Liver (tissue), 9 donors: ENCODE results near the gene AGMAT. TPM values are rescaled to one million over a fixed set of nuclear protein-coding genes. Genes with fewer than 3 reads are reported as not detected.
"Not testable (repeated sequence)": the region's sequence is repeated elsewhere in the genome, so short reads cannot be mapped to it uniquely, and the experiment has no call there.

Experiments
- DNase-seq: peaks from one replicate; pipeline ENCODE4 v3.0.0-alpha.2; 2017; ENCODE audit warnings: low spot score
- H3K27ac ChIP-seq, 2 donors: one replicate each; pipeline ENCODE4 v1.7.0; 2013; ENCODE audit warnings: inconsistent platforms in 2 of 2, low read length in 2 of 2, control low read depth in 1 of 2, low read depth in 1 of 2, mild to moderate bottlenecking in 1 of 2
- H3K27me3 ChIP-seq, 4 donors: one replicate each; pipeline versions ENCODE4 v1.6.1 to v1.7.0; 2013; ENCODE audit warnings: low read length in 3 of 4, inconsistent platforms in 1 of 4, mild to moderate bottlenecking in 1 of 4, moderate library complexity in 1 of 4; ENCODE audit not compliant: control insufficient read depth in 4 of 4, insufficient read depth in 4 of 4
- H3K36me3 ChIP-seq, 4 donors: one replicate each; pipeline versions ENCODE4 v1.6.1 to v1.7.0; 2013; ENCODE audit warnings: low read length in 3 of 4, mild to moderate bottlenecking in 3 of 4, low read depth in 1 of 4, moderate library complexity in 1 of 4; ENCODE audit not compliant: control insufficient read depth in 4 of 4, insufficient read depth in 3 of 4
- H3K4me1 ChIP-seq, 4 donors: one replicate each; pipeline versions ENCODE4 v1.6.1 to v1.7.0; 2013; ENCODE audit warnings: low read length in 3 of 4, mild to moderate bottlenecking in 3 of 4, moderate library complexity in 1 of 4; ENCODE audit not compliant: control insufficient read depth in 4 of 4, insufficient read depth in 4 of 4
- H3K4me3 ChIP-seq, 3 donors: one replicate each; pipeline versions ENCODE4 v1.6.1 to v1.7.0; 2013; ENCODE audit warnings: low read length in 3 of 3, control low read depth in 1 of 3, low read depth in 1 of 3, mild to moderate bottlenecking in 1 of 3
- H3K9ac ChIP-seq, 2 donors: one replicate each; pipeline ENCODE4 v1.7.0; 2013; ENCODE audit warnings: low read length in 2 of 2, mild to moderate bottlenecking in 2 of 2, moderate library complexity in 2 of 2, control low read depth in 1 of 2, low read depth in 1 of 2
- H3K9me3 ChIP-seq, 4 donors: one replicate each; pipeline versions ENCODE4 v1.6.1 to v1.7.0; 2013; ENCODE audit warnings: low read length in 3 of 4; ENCODE audit not compliant: control insufficient read depth in 4 of 4
- ATF3 ChIP-seq: IDR thresholded peaks from 2 replicates; pipeline ENCODE4 v1.6.1; 2016; ENCODE audit warnings: antibody characterized with exemption
- CTCF ChIP-seq: fragments of 150-350 bp; IDR thresholded peaks from 2 replicates; pipeline ENCODE4 v1.5.1; 2017; ENCODE audit warnings: improper control_type of control experiment, low read depth, low read length; ENCODE audit not compliant: missing input control
- EGR1 ChIP-seq, 2 donors: IDR thresholded peaks; 2 replicates each; pipeline ENCODE4 v1.6.1; 2016 to 2018; ENCODE audit warnings: antibody characterized with exemption in 2 of 2, low read depth in 2 of 2
- FOXA1 ChIP-seq: IDR thresholded peaks from 2 replicates; pipeline ENCODE4 v1.6.1; 2016; ENCODE audit warnings: antibody characterized with exemption
- FOXA2 ChIP-seq: IDR thresholded peaks from 2 replicates; pipeline ENCODE4 v1.6.1; 2016; ENCODE audit warnings: antibody characterized with exemption
- GABPA ChIP-seq, 2 donors: IDR thresholded peaks in 1 of 2; conservative IDR thresholded peaks in 1 of 2; 2 replicates each; pipeline ENCODE4 v1.6.1; 2016; ENCODE audit warnings: antibody characterized with exemption in 2 of 2, mild to moderate bottlenecking in 1 of 2, moderate library complexity in 1 of 2
- HNF4A ChIP-seq, 2 donors: conservative IDR thresholded peaks; 2 replicates each; pipeline ENCODE4 v1.6.1; 2016; ENCODE audit warnings: antibody characterized with exemption in 2 of 2, mild to moderate bottlenecking in 2 of 2
- HNF4G ChIP-seq: IDR thresholded peaks from 2 replicates; pipeline ENCODE4 v1.6.1; 2016; ENCODE audit warnings: antibody characterized with exemption
- JUND ChIP-seq, 2 donors: IDR thresholded peaks; 2 replicates each; pipeline ENCODE4 v1.6.1; 2016; ENCODE audit warnings: antibody characterized with exemption in 2 of 2
- NR2F2 ChIP-seq: IDR thresholded peaks from 2 replicates; pipeline ENCODE4 v1.6.1; 2016; ENCODE audit warnings: antibody characterized with exemption
- RAD21 ChIP-seq, 2 donors: IDR thresholded peaks; 2 replicates each; pipeline ENCODE4 v1.6.1; 2016; ENCODE audit warnings: antibody characterized with exemption in 2 of 2, mild to moderate bottlenecking in 2 of 2
- RXRA ChIP-seq, 2 donors: IDR thresholded peaks; 2 replicates each; pipeline ENCODE4 v1.6.1; 2017 to 2018; ENCODE audit warnings: antibody characterized with exemption in 2 of 2, mild to moderate bottlenecking in 1 of 2
- SP1 ChIP-seq: IDR thresholded peaks from 2 replicates; pipeline ENCODE4 v1.6.1; 2018; ENCODE audit warnings: antibody characterized with exemption, mild to moderate bottlenecking
- TAF1 ChIP-seq: conservative IDR thresholded peaks from 2 replicates; pipeline ENCODE4 v1.6.1; 2016; ENCODE audit warnings: antibody characterized with exemption, mild to moderate bottlenecking
- YY1 ChIP-seq: IDR thresholded peaks from 2 replicates; pipeline ENCODE4 v1.6.1; 2016; ENCODE audit warnings: antibody characterized with exemption, mild to moderate bottlenecking
- WGBS: extraction: QIAGEN DNeasy Blood & Tissue Kit; methylation state at CpG from one replicate; pipeline ENCODE4 v1.1.7; 2013; 5-methylcytosine and 5-hydroxymethylcytosine counted together
- polyA plus RNA-seq, 2 donors: library from polyadenylated mRNA; stranded (reverse) in 1 of 2; unstranded in 1 of 2; fragments of 200-250 nt in 1 of 2; fragments of >200 nt in 1 of 2; fragmentation: Nextera tagmentation in 1 of 2; extraction: Ambion mirVana in 1 of 2; gene quantifications; one replicate each; pipeline versions ENCODE4 v1.2.1 to v1.2.3, GENCODE V29; 2013 to 2015
- total RNA-seq, 2 donors: library from RNA; depleted of rRNA; stranded (reverse); fragments of >200 nt; gene quantifications; one replicate each; pipeline ENCODE4 v1.2.3, GENCODE V29; 2014
- TF ChIP-seq, protein P1 (sequence below): IDR thresholded peaks from 2 replicates; pipeline ENCODE4 v1.6.1; 2016; ENCODE audit warnings: antibody characterized with exemption
- TF ChIP-seq, protein P2 (sequence below): IDR thresholded peaks from 2 replicates; pipeline ENCODE4 v1.6.1; 2016; ENCODE audit warnings: antibody characterized with exemption
- TF ChIP-seq, protein P3 (sequence below): IDR thresholded peaks from 2 replicates; pipeline ENCODE4 v1.6.1; 2016; ENCODE audit warnings: antibody characterized with exemption, mild to moderate bottlenecking
- donor health status: healthy.
- donor health status: healthy.
- donor health status: healthy.
- donor health status: healthy.
- donor health status: healthy.

Gene AGMAT
- total and polyA plus RNA-seq, 4 donors = 31.9 to 83.6 (median 40.6) TPM

GRCh38 chr1:15603966-15604282 lies 19.1 kb upstream of the AGMAT start:
- not testable (repeated sequence) for H3K27me3 ChIP-seq, DNase-seq, H3K9me3 ChIP-seq, H3K36me3 ChIP-seq
- TF ChIP-seq HNF4A (conservative IDR thresholded peaks at IDR 0.05) = peak in 1 of 2 donors; percentile 1
- TF ChIP-seq FOXA2 = peak; percentile 9
- peak; percentile 28 to 42 for TF ChIP-seq RXRA (IDR thresholded peaks at IDR 0.05)
- H3K4me3 ChIP-seq = peak overlapping the region; percentile 67 to 97 (median 75)
- WGBS = 47% methylated on average over 13 of the region's 13 CpGs
- peaks cover 3 to 37% (median 25%) of the 10 kb centered on the region in 4 donors for H3K4me1 ChIP-seq
- peak overlapping the region in 1 of 2 donors; percentile 36 for H3K9ac ChIP-seq
- H3K27ac ChIP-seq = peak overlapping the region; percentile 70 to 86

GRCh38 chr1:15603050-15603965 lies 18.5 kb upstream of the AGMAT start:
- no peaks in the 10 kb centered on the region for H3K27me3 ChIP-seq
- peak; percentile 92 for DNase-seq
- peak overlapping the region in 1 of 2 donors; percentile 68 for H3K9ac ChIP-seq
- no peak for TF ChIP-seq YY1
- TF ChIP-seq GABPA (IDR thresholded peaks at IDR 0.05 in 1 of 2, conservative IDR thresholded peaks at IDR 0.05 in 1 of 2) = no peak
- TF ChIP-seq FOXA1 = no peak
- no peak for TF ChIP-seq EGR1 (IDR thresholded peaks at IDR 0.05; ENCODE audit: low read depth in 2 of 2)
- peak; percentile 28 for TF ChIP-seq FOXA2
- TF ChIP-seq, protein P1, sequence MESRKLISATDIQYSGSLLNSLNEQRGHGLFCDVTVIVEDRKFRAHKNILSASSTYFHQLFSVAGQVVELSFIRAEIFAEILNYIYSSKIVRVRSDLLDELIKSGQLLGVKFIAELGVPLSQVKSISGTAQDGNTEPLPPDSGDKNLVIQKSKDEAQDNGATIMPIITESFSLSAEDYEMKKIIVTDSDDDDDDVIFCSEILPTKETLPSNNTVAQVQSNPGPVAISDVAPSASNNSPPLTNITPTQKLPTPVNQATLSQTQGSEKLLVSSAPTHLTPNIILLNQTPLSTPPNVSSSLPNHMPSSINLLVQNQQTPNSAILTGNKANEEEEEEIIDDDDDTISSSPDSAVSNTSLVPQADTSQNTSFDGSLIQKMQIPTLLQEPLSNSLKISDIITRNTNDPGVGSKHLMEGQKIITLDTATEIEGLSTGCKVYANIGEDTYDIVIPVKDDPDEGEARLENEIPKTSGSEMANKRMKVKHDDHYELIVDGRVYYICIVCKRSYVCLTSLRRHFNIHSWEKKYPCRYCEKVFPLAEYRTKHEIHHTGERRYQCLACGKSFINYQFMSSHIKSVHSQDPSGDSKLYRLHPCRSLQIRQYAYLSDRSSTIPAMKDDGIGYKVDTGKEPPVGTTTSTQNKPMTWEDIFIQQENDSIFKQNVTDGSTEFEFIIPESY = no peak
- TF ChIP-seq ATF3 = peak; percentile 23
- no peak for TF ChIP-seq CTCF
- TF ChIP-seq SP1 = peak; percentile 69
- no peak for TF ChIP-seq HNF4G
- TF ChIP-seq, protein P2, sequence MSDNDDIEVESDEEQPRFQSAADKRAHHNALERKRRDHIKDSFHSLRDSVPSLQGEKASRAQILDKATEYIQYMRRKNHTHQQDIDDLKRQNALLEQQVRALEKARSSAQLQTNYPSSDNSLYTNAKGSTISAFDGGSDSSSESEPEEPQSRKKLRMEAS = peak; percentile 69
- TF ChIP-seq TAF1 = no peak
- TF ChIP-seq, protein P3, sequence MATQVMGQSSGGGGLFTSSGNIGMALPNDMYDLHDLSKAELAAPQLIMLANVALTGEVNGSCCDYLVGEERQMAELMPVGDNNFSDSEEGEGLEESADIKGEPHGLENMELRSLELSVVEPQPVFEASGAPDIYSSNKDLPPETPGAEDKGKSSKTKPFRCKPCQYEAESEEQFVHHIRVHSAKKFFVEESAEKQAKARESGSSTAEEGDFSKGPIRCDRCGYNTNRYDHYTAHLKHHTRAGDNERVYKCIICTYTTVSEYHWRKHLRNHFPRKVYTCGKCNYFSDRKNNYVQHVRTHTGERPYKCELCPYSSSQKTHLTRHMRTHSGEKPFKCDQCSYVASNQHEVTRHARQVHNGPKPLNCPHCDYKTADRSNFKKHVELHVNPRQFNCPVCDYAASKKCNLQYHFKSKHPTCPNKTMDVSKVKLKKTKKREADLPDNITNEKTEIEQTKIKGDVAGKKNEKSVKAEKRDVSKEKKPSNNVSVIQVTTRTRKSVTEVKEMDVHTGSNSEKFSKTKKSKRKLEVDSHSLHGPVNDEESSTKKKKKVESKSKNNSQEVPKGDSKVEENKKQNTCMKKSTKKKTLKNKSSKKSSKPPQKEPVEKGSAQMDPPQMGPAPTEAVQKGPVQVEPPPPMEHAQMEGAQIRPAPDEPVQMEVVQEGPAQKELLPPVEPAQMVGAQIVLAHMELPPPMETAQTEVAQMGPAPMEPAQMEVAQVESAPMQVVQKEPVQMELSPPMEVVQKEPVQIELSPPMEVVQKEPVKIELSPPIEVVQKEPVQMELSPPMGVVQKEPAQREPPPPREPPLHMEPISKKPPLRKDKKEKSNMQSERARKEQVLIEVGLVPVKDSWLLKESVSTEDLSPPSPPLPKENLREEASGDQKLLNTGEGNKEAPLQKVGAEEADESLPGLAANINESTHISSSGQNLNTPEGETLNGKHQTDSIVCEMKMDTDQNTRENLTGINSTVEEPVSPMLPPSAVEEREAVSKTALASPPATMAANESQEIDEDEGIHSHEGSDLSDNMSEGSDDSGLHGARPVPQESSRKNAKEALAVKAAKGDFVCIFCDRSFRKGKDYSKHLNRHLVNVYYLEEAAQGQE = peak; percentile 39
- no peak for TF ChIP-seq RXRA (IDR thresholded peaks at IDR 0.05)
- no peak for TF ChIP-seq JUND (IDR thresholded peaks at IDR 0.05)
- no peak for TF ChIP-seq NR2F2
- TF ChIP-seq RAD21 (IDR thresholded peaks at IDR 0.05) = peak in 1 of 2 donors; percentile 16
- peak in 1 of 2 donors; percentile 15 for TF ChIP-seq HNF4A (conservative IDR thresholded peaks at IDR 0.05)
- peak overlapping the region; percentile 70 to 86 for H3K27ac ChIP-seq
- no peaks in the 10 kb centered on the region for H3K9me3 ChIP-seq
- no peaks in the 10 kb centered on the region for H3K36me3 ChIP-seq
- WGBS = 2% methylated on average over 56 of the region's 56 CpGs
- H3K4me3 ChIP-seq = peak overlapping the region; percentile 67 to 97 (median 75)
- H3K4me1 ChIP-seq = peaks cover 3 to 37% (median 25%) of the 10 kb centered on the region in 4 donors
